Left lung (tissue), 10 donors: ENCODE results near the gene ATP13A1. TPM values are rescaled to one million over a fixed set of nuclear protein-coding genes. Genes with fewer than 3 reads are reported as not detected.

Experiments used
- ATAC-seq: fragments of 200-7000 bp; cut with Tn5 transposase; one replicate; pipeline ENCODE4 v1.9.1; 2020; ENCODE audit warnings: moderate library complexity
- DNase-seq, 4 donors: peaks; one replicate each; pipeline ENCODE4 v3.0.0-alpha.2; 2013 to 2020
- H3K27ac ChIP-seq, 2 donors: fragments of 200-600 bp; sonication (generic) in 1 of 2; one replicate each; pipeline versions ENCODE4 v1.5.0 to v1.8.0; 2020 to 2021
- H3K27me3 ChIP-seq, 2 donors: fragments of 200-600 bp; sonication (generic) in 1 of 2; one replicate each; pipeline versions ENCODE4 v1.5.0 to v1.8.0; 2020 to 2021
- H3K36me3 ChIP-seq, 2 donors: fragments of 200-600 bp; sonication (generic) in 1 of 2; one replicate each; pipeline versions ENCODE4 v1.5.0 to v1.8.0; 2020 to 2021
- H3K4me1 ChIP-seq, 2 donors: fragments of 200-600 bp; one replicate each; pipeline ENCODE4 v1.8.0; 2021
- H3K4me3 ChIP-seq, 2 donors: fragments of 200-600 bp; sonication (generic) in 1 of 2; one replicate each; pipeline versions ENCODE4 v1.5.0 to v1.8.0; 2020 to 2021; ENCODE audit warnings: mild to moderate bottlenecking in 1 of 2
- H3K9me3 ChIP-seq, 2 donors: fragments of 200-600 bp; sonication (generic) in 1 of 2; one replicate each; pipeline versions ENCODE4 v1.5.0 to v1.8.0; 2020 to 2021
- intact Hi-C, 2 donors: fragments of 100-400 bp; cut with DNase I; formaldehyde crosslinking; loops; one replicate each; pipeline versions ENCODE4 v1.11.2 to v1.14.2; 2022
- polyA plus RNA-seq, 6 donors: library from polyadenylated mRNA; unstranded; fragments of 120-200 nt; gene quantifications; one replicate each; pipeline ENCODE4 v1.2.1, GENCODE V29; 2013; ENCODE audit not compliant: insufficient read length in 6 of 6
- total RNA-seq, 2 donors: library from RNA; stranded (reverse); fragmentation: NEBNext Ultra II Directional; extraction: Animal tissue kit (Norgen Biotek cat#: 25700); gene quantifications; one replicate each; pipeline ENCODE4 v1.2.1, GENCODE V29; 2021
- TF ChIP-seq, protein P1 (sequence below), 2 donors: fragments of 200-600 bp; sonication (generic) in 1 of 2; IDR thresholded peaks; one replicate each; pipeline versions ENCODE4 v1.5.0 to v1.8.0; 2021; ENCODE audit warnings: antibody characterized with exemption in 2 of 2
- donor health status: DM: no; HTN: yes; CAD: no.
- donor health status: DM: no; HTN: no; CAD: no.

ATP13A1 gene
- total and polyA plus RNA-seq, 8 donors = 39.3 to 74.8 (median 45.5) TPM

DNA sequence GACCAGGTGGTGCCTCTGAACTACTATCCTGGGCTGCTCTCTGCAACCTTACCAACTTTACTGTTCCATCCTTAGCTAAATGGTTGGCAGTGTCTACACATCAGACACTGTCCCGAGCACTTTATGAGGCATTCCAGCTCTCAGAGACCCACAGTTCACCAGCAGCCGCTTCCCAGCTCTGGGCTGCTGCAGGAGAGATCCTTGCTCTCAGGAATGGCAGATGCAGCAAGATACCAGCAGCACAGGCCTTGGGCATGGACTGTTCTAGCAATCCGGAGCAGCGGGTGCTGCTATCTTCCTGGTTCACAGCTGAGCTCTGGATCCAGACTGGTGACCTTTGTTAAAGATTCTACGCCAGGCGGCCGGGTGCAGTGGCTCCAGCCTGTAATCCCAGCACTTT lies 32.1 kb downstream of the ATP13A1 start:
- peaks cover 0 to 11% of the 10 kb centered on the region in 2 donors for H3K27me3 ChIP-seq
- no peak overlapping the region for H3K27ac ChIP-seq

DNA sequence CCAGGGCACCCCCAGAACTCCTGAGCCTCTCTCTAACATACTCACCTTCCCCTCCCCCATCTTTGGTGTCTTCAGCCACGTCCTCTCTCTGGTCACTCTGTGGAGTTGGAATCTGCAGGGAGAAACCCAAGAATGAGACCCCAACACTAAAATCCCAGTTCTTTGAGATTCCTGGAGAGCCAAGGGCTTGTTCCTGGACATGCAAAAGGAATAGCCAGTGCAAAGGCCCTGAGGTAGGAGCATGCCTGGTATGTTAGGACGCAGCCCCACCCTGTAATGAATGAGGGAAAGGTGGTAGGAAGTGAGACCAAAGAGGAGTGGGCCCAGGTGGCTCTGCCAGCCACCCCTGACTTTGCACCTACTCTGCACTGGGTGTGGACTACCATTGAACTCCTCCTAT lies 33.0 kb downstream of the ATP13A1 start:
- Histone ChIP-seq H3K4me1 (peaks cover 7 to 21% of the 10 kb centered on the region in 2 donors), H3K27ac (no peak overlapping the region), H3K36me3 (peaks cover 0 to 67% of the 10 kb centered on the region in 2 donors), H3K27me3 (peaks cover 0 to 11% of the 10 kb centered on the region in 2 donors), H3K4me3 (no peak overlapping the region), H3K9me3 (no peaks in the 10 kb centered on the region)
- ATAC-seq = no peak
- TF ChIP-seq, protein P1, sequence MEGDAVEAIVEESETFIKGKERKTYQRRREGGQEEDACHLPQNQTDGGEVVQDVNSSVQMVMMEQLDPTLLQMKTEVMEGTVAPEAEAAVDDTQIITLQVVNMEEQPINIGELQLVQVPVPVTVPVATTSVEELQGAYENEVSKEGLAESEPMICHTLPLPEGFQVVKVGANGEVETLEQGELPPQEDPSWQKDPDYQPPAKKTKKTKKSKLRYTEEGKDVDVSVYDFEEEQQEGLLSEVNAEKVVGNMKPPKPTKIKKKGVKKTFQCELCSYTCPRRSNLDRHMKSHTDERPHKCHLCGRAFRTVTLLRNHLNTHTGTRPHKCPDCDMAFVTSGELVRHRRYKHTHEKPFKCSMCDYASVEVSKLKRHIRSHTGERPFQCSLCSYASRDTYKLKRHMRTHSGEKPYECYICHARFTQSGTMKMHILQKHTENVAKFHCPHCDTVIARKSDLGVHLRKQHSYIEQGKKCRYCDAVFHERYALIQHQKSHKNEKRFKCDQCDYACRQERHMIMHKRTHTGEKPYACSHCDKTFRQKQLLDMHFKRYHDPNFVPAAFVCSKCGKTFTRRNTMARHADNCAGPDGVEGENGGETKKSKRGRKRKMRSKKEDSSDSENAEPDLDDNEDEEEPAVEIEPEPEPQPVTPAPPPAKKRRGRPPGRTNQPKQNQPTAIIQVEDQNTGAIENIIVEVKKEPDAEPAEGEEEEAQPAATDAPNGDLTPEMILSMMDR (IDR thresholded peaks at IDR 0.05) = no peak
- intact Hi-C loops = no loop called here
- DNase-seq = no peak

More for the DNA sequence above, 32.1 kb downstream of the ATP13A1 start:
- TF ChIP-seq, protein P1 (IDR thresholded peaks at IDR 0.05) = no peak
- Histone ChIP-seq H3K4me1 (peaks cover 7 to 21% of the 10 kb centered on the region in 2 donors), H3K9me3 (no peaks in the 10 kb centered on the region), H3K4me3 (no peak overlapping the region), H3K36me3 (peaks cover 0 to 76% of the 10 kb centered on the region in 2 donors)
- ATAC-seq (no peak), DNase-seq (no peak)
- intact Hi-C loops = no loop called here

DNA sequence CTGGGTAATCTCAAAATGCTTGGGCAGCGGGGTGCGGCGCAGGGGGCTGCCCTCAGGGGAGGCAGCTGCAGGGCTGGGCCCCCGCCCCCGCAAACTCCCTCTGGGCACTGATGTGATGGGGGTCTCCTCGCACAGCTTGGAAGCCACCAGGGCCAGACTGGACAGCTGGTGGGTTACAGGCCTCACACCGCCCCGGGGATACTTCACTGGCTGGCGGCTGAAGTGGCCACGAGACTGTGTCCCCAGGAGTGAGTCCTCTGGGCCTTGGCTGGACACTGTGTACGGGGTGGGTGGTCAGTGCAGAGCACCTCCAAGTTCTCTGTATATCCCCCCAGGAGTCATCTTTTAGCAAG lies 33.4 kb downstream of the ATP13A1 start:
- TF ChIP-seq, protein P1 (IDR thresholded peaks at IDR 0.05) = no peak
- H3K4me1 ChIP-seq = peaks cover 7 to 21% of the 10 kb centered on the region in 2 donors
- H3K27ac ChIP-seq = no peak overlapping the region
- H3K9me3 ChIP-seq = no peaks in the 10 kb centered on the region
- peak in 1 of 4 donors; percentile 32 for DNase-seq
- H3K36me3 ChIP-seq = peaks cover 0 to 63% of the 10 kb centered on the region in 2 donors
- ATAC-seq = no peak
- H3K27me3 ChIP-seq = peaks cover 0 to 11% of the 10 kb centered on the region in 2 donors
- no peak overlapping the region for H3K4me3 ChIP-seq
- intact Hi-C loops = no loop called here

DNA sequence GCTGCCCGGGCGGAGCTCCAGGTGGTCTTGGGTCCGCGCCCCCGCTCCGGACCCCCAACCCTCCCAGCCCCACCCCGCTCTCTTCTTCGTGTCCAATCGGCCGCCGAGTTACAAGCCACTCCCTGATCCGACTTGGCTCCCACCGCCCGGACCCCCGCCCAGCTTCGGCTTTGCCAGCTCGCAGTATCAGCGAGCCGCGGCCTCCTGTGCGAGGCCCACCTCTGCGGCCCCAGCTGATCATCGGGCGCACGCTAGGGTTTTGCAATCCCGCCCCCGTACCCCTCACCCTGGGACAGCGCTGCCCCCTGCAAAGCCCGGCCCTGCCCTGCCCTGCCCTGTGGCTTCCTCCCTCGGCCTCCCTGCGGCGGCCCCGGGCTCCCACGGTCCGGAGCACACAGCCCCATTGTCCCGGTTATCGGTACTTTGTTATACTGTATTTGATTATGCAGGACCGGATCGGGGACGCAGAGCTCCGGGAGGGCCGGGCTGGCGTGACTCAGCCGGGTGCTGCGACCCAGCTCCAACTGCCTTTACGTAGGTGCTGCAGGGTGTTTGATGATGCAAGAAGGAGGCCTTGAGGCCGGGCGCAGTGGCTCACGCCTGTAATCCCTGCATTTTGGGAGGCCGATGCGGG lies 34.9 kb downstream of the ATP13A1 start:
- peaks cover 0 to 57% of the 10 kb centered on the region in 2 donors for H3K36me3 ChIP-seq
- H3K9me3 ChIP-seq = no peaks in the 10 kb centered on the region
- peak overlapping the region in 1 of 2 donors; percentile 65 for H3K27ac ChIP-seq
- intact Hi-C loops = no loop called here
- peak overlapping the region; percentile 50 to 53 for H3K4me3 ChIP-seq
- ATAC-seq (peak; percentile 62), DNase-seq (peak; percentile 43 to 86 (median 66))
- H3K27me3 ChIP-seq = peaks cover 0 to 11% of the 10 kb centered on the region in 2 donors
- peaks cover 7 to 21% of the 10 kb centered on the region in 2 donors for H3K4me1 ChIP-seq
- TF ChIP-seq, protein P1 (IDR thresholded peaks at IDR 0.05) = no peak

DNA sequence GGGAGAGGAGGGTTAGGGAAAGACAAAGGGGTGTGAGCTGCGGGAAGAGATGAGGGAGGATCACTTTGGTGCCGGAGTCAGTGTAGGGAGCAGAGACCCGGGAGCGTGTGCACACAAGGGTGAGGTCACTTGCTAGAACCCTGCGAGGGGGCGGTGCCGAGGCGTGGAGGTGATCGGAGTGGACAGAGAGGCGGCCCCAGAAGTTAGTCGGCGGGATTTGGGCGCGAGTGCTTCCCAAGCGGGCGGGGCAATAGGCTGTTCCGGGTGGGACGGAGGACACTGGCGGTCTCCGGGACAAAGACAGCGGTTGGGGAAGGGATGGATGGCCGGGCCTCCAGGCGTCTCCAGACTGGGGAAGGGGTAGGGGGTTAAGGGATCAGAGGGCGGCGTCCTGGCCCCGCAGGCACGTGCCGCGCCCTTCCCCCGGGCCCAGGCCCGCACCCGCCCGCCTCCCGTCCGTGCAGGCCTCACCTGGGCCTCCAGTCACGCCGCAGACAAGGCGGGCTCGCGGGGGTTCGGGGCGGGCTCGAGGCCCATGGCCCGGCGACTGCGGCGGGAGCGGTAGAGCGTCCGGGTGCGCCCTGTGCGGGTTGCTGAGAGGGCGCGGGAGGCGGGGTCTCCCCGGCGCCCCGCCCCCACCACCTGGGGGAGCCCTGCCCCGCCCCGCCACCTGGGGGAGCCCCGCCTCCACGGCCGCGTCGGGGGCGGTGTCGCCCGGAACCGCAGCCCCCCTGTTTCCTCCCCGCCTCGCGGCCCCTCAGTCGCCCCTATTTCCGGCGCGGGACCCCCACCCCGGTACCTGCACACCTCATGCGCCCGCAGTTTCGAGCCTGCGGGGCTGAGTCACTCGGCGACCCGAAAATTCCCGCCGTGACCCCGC lies 35.6 kb downstream of the ATP13A1 start, which contains the start of gene LPAR2:
LPAR2 (minus strand) TSS at position 600 of the 880 bp plus-strand sequence. CDS start 945 bp downstream, outside the sequence.
- peak within 1 kb of the TSS; percentile 50 to 53 for H3K4me3 ChIP-seq
- TF ChIP-seq, protein P1 (IDR thresholded peaks at IDR 0.05) = no peak
- H3K27ac ChIP-seq = peak within 1 kb of the TSS in 1 of 2 donors; percentile 65
- peaks cover 0 to 56% of the 10 kb centered on the region in 2 donors for H3K36me3 ChIP-seq
- ATAC-seq (peak; percentile 95), DNase-seq (peak in 3 of 4 donors; percentile 63 to 91 (median 69))
- peaks cover 0 to 11% of the 10 kb centered on the region in 2 donors for H3K27me3 ChIP-seq
- intact Hi-C loops = no loop called here
- H3K9me3 ChIP-seq = no peaks in the 10 kb centered on the region
- H3K4me1 ChIP-seq = peaks cover 7 to 21% of the 10 kb centered on the region in 2 donors
